AG04450 (cell line): ENCODE measurements around the gene CDH24. TPM values are rescaled to one million over a fixed set of nuclear protein-coding genes. Genes with fewer than 3 reads are reported as not detected.
"Not testable (repeated sequence)": the region's sequence is repeated elsewhere in the genome, so short reads cannot be mapped to it uniquely, and the experiment has no call there.

ENCODE experiments used
- CTCF ChIA-PET: fragments of 300-600, 350-600 bp; formaldehyde crosslinking; extraction: SDS; loops from one replicate; lab custom pipeline; 2022; ENCODE audit warnings: antibody characterized with exemption, inconsistent platforms; lab: Charles Lee
- POLR2A ChIA-PET: fragments of 350-600 bp; formaldehyde crosslinking; extraction: SDS; loops from one replicate; lab custom pipeline; 2021; ENCODE audit warnings: antibody characterized with exemption, inconsistent platforms; lab: Yijun Ruan, JAX
- DNase-seq: peaks from one replicate; pipeline ENCODE4 v3.0.0-alpha.2; 2011; ENCODE audit warnings: low read depth, low spot score
- H3K27ac ChIP-seq: one replicate; pipeline ENCODE4 v1.5.1; 2012; ENCODE audit warnings: low read depth, low read length, control low read depth
- H3K27me3 ChIP-seq: one replicate; pipeline ENCODE4 v1.6.0; 2012; ENCODE audit warnings: low read length; ENCODE audit not compliant: control insufficient read depth, insufficient read depth
- H3K4me3 ChIP-seq: 2 replicates; pipeline ENCODE4 v1.5.1; 2011; ENCODE audit warnings: mild to moderate bottlenecking, low read depth, low read length, control low read depth
- H3K9me3 ChIP-seq: 2 replicates; pipeline ENCODE4 v1.5.1; 2012; ENCODE audit warnings: low read length; ENCODE audit not compliant: control insufficient read depth, insufficient read depth
- polyA plus RNA-seq: library from polyadenylated mRNA; depleted of rRNA; stranded (reverse); fragments of >200 nt; gene quantifications from 2 replicates; pipeline ENCODE4 v1.2.3, GENCODE V29; 2011
- TF ChIP-seq, protein P1 (sequence below): IDR thresholded peaks from 2 replicates; pipeline ENCODE4 v1.5.1; 2011; ENCODE audit warnings: low read depth, low read length, control low read depth, inconsistent platforms

CDH24 gene
- polyA plus RNA-seq, 1 experiment = 10.1 TPM

- Histone ChIP-seq H3K9me3 (no peaks in the 10 kb centered on the region), H3K27me3 (no peaks in the 10 kb centered on the region), H3K27ac (no peak overlapping the region), H3K4me3 (no peak overlapping the region)
- TF ChIP-seq, protein P1, sequence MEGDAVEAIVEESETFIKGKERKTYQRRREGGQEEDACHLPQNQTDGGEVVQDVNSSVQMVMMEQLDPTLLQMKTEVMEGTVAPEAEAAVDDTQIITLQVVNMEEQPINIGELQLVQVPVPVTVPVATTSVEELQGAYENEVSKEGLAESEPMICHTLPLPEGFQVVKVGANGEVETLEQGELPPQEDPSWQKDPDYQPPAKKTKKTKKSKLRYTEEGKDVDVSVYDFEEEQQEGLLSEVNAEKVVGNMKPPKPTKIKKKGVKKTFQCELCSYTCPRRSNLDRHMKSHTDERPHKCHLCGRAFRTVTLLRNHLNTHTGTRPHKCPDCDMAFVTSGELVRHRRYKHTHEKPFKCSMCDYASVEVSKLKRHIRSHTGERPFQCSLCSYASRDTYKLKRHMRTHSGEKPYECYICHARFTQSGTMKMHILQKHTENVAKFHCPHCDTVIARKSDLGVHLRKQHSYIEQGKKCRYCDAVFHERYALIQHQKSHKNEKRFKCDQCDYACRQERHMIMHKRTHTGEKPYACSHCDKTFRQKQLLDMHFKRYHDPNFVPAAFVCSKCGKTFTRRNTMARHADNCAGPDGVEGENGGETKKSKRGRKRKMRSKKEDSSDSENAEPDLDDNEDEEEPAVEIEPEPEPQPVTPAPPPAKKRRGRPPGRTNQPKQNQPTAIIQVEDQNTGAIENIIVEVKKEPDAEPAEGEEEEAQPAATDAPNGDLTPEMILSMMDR = no peak
- ChIA-PET POLR2A (interaction anchor here (0.5 to 0.6 kb wide), 2 partner anchors 9 to 14 kb away, joined by 3 to 4 read pairs; no protein-coding TSS in a partner anchor), CTCF (interaction anchor here (1.1 to 1.6 kb wide), 2 partner anchors 34 to 37 kb away, joined by 3 to 4 read pairs; no protein-coding TSS in a partner anchor)
- no peak for DNase-seq
Observed at GRCh38 chr14:23020143-23021128, 36.9 kb downstream of the CDH24 start.

DNA sequence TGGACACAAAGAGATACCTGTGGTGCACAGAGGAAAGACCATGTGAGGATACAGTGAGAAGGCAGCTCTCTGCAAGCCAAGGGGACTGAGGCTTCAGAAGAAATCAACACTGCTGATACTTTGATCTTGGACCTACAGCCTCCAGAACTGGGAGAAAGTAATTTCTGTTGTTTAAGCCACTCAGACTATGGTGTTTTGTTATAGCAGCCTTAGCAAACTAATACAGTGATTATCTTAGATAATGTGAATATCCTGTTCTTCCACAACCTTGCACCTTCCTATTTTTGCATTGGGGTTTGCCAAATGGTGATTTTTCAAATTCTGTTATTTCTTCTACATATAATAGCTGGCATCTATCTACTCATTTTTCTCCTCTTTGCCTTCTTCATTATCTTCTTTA is 39.2 kb downstream of the CDH24 start:
- ChIA-PET POLR2A (no interaction called here), CTCF (interaction anchor here (0.6 to 1.0 kb wide), 2 partner anchors 23 to 59 kb away, joined by 3 read pairs; no protein-coding TSS in a partner anchor)
- no peaks in the 10 kb centered on the region for H3K27me3 ChIP-seq
- TF ChIP-seq, protein P1 = no peak
- no peak overlapping the region for H3K27ac ChIP-seq
- no peaks in the 10 kb centered on the region for H3K9me3 ChIP-seq
- no peak overlapping the region for H3K4me3 ChIP-seq
- DNase-seq = no peak

- ChIA-PET CTCF (interaction anchor here (0.6 to 1.6 kb wide), 4 partner anchors 22 to 460 kb away, joined by 4 to 6 read pairs (median 4); no protein-coding TSS in a partner anchor), POLR2A (no interaction called here)
- Histone ChIP-seq H3K27me3 (no peaks in the 10 kb centered on the region), H3K9me3 (no peaks in the 10 kb centered on the region), H3K4me3 (no peak overlapping the region), H3K27ac (no peak overlapping the region)
- TF ChIP-seq, protein P1 = no peak
- no peak for DNase-seq
Observed at GRCh38 chr14:23017091-23017490, 40.2 kb downstream of the CDH24 start.

DNA sequence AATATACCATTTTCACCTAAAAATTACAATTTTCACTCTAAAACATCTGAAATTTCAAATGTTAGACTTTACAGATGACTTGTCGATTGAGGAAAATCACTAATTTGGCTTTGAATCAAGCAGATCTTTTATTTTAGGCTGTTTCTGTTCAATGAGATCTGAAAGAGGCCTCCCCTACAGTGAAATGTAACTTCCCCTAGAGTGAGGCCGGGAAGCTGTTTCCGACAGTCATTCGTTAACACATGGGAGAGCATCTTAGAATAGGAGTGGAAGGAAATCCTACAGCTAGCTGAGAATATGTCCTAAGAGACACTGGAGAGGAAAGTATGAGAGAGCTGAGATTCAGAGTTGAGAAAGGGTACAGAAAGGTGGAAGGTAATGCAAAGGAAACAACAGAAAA is 41.7 kb downstream of the CDH24 start:
- H3K9me3 ChIP-seq = no peaks in the 10 kb centered on the region
- no peak for DNase-seq
- no peak overlapping the region for H3K27ac ChIP-seq
- no peak overlapping the region for H3K4me3 ChIP-seq
- ChIA-PET POLR2A (no interaction called here), CTCF (interaction anchor here (0.7 to 2.3 kb wide), 2 partner anchors 21 to 61 kb away, joined by 3 to 7 read pairs; no protein-coding TSS in a partner anchor)
- no peaks in the 10 kb centered on the region for H3K27me3 ChIP-seq
- TF ChIP-seq, protein P1 = no peak

GRCh38 chr14:23013749-23014054 is 43.6 kb downstream of the CDH24 start:
- H3K27ac ChIP-seq, POLR2A ChIA-PET, DNase-seq, H3K27me3 ChIP-seq, H3K4me3 ChIP-seq, H3K9me3 ChIP-seq: not testable (repeated sequence)
- CTCF ChIA-PET = interaction anchor here (1.6 to 1.8 kb wide), 2 partner anchors 19 to 27 kb away, joined by 5 to 9 read pairs; no protein-coding TSS in a partner anchor
